ENCODE data around the gene PDZD8. TPM values are rescaled to one million over a fixed set of nuclear protein-coding genes. Genes with fewer than 3 reads are reported as not detected.

PDZD8 gene
- total RNA-seq, 1 experiment from 2014 or later = 13.6 TPM

- H3K27me3 ChIP-seq (ENCODE audit: low read length) = no peaks in the 10 kb centered on the region
- intact Hi-C loops (cut with micrococcal nuclease) = no loop called here
- no peak overlapping the region for H3K27ac ChIP-seq (ENCODE audit: low read length)
- no peak overlapping the region for H3K9ac ChIP-seq (ENCODE audit: low read length)
- H3K9me3 ChIP-seq (ENCODE audit: low read length) = no peaks in the 10 kb centered on the region
- TF ChIP-seq EZH2phosphoT487 (IDR thresholded peaks at IDR 0.05; ENCODE audit: borderline replicate concordance, low read length) (no peak), EZH2 (IDR thresholded peaks at IDR 0.05; ENCODE audit: low read length, unreplicated experiment) (no peak)
- TF ChIP-seq, protein P1, sequence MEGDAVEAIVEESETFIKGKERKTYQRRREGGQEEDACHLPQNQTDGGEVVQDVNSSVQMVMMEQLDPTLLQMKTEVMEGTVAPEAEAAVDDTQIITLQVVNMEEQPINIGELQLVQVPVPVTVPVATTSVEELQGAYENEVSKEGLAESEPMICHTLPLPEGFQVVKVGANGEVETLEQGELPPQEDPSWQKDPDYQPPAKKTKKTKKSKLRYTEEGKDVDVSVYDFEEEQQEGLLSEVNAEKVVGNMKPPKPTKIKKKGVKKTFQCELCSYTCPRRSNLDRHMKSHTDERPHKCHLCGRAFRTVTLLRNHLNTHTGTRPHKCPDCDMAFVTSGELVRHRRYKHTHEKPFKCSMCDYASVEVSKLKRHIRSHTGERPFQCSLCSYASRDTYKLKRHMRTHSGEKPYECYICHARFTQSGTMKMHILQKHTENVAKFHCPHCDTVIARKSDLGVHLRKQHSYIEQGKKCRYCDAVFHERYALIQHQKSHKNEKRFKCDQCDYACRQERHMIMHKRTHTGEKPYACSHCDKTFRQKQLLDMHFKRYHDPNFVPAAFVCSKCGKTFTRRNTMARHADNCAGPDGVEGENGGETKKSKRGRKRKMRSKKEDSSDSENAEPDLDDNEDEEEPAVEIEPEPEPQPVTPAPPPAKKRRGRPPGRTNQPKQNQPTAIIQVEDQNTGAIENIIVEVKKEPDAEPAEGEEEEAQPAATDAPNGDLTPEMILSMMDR (conservative IDR thresholded peaks at IDR 0.05; ENCODE audit: low read depth, low read length) = no peak
- no peaks in the 10 kb centered on the region for H3K36me3 ChIP-seq (ENCODE audit: low read depth, low read length)
- ATAC-seq (no peak), DNase-seq (no peak)
- no peak overlapping the region for H3K4me2 ChIP-seq (ENCODE audit: low read length)
- POLR2A ChIA-PET (ENCODE audit: unreplicated experiment) = no interaction called here
- no peaks in the 10 kb centered on the region for H3K9me2 ChIP-seq (replicated peaks; ENCODE audit: low read length)
- H3K4me1 ChIP-seq (ENCODE audit: insufficient read depth, low read length) = peaks cover 38% of the 10 kb centered on the region
- H3F3A ChIP-seq (ENCODE audit: low read length, unreplicated experiment) = no peaks in the 10 kb centered on the region
- H3K79me2 ChIP-seq (ENCODE audit: low read length) = no peaks in the 10 kb centered on the region
- CTCF ChIA-PET = no interaction called here
- no peak overlapping the region for H2AFZ ChIP-seq (ENCODE audit: low read length)
- H4K20me1 ChIP-seq (ENCODE audit: low read length) = no peaks in the 10 kb centered on the region
- H3K4me3 ChIP-seq (ENCODE audit: low read length) = no peak overlapping the region
- BruUV-seq (replicated peaks) = no TSS peak
Measured at GRCh38 chr10:117419159-117419558, 43.9 kb upstream of the PDZD8 start.

GRCh38 chr10:117418121-117418520, 42.9 kb upstream of the PDZD8 start:
- ATAC-seq (peak; percentile 41; the same call in 1 of the 2 replicates), DNase-seq (peak; percentile 82)
- TF ChIP-seq EZH2phosphoT487 (IDR thresholded peaks at IDR 0.05; ENCODE audit: borderline replicate concordance, low read length) = no peak
- TF ChIP-seq, protein P1 (conservative IDR thresholded peaks at IDR 0.05; ENCODE audit: low read depth, low read length) = no peak
- TF ChIP-seq EZH2 (IDR thresholded peaks at IDR 0.05; ENCODE audit: low read length, unreplicated experiment) = no peak
- H3K79me2 ChIP-seq (ENCODE audit: low read length) = no peaks in the 10 kb centered on the region
- no peaks in the 10 kb centered on the region for H4K20me1 ChIP-seq (ENCODE audit: low read length)
- H3K9ac ChIP-seq (ENCODE audit: low read length) = no peak overlapping the region
- no peaks in the 10 kb centered on the region for H3K9me3 ChIP-seq (ENCODE audit: low read length)
- no peak overlapping the region for H2AFZ ChIP-seq (ENCODE audit: low read length)
- no TSS peak for BruUV-seq (replicated peaks)
- H3K4me1 ChIP-seq (ENCODE audit: insufficient read depth, low read length) = peaks cover 47% of the 10 kb centered on the region
- ChIA-PET CTCF (no interaction called here), POLR2A (ENCODE audit: unreplicated experiment) (no interaction called here)
- no peak overlapping the region for H3K4me3 ChIP-seq (ENCODE audit: low read length)
- peak overlapping the region; percentile 18; the same call in 1 of the 2 replicates for H3K4me2 ChIP-seq (ENCODE audit: low read length)
- intact Hi-C loops (cut with micrococcal nuclease) = no loop called here
- peak overlapping the region; percentile 40 for H3K27ac ChIP-seq (ENCODE audit: low read length)
- H3K27me3 ChIP-seq (ENCODE audit: low read length) = no peaks in the 10 kb centered on the region
- H3F3A ChIP-seq (ENCODE audit: low read length, unreplicated experiment) = no peaks in the 10 kb centered on the region
- no peaks in the 10 kb centered on the region for H3K9me2 ChIP-seq (replicated peaks; ENCODE audit: low read length)
- no peaks in the 10 kb centered on the region for H3K36me3 ChIP-seq (ENCODE audit: low read depth, low read length)

GRCh38 chr10:117417196-117417595, 42.0 kb upstream of the PDZD8 start:
- H2AFZ ChIP-seq (ENCODE audit: low read length) = no peak overlapping the region
- H3K4me2 ChIP-seq (ENCODE audit: low read length) = no peak overlapping the region
- H3K9me3 ChIP-seq (ENCODE audit: low read length) = no peaks in the 10 kb centered on the region
- no peak overlapping the region for H3K4me3 ChIP-seq (ENCODE audit: low read length)
- no peak overlapping the region for H3K27ac ChIP-seq (ENCODE audit: low read length)
- POLR2A ChIA-PET (ENCODE audit: unreplicated experiment) = no interaction called here
- TF ChIP-seq EZH2phosphoT487 (IDR thresholded peaks at IDR 0.05; ENCODE audit: borderline replicate concordance, low read length) (no peak), EZH2 (IDR thresholded peaks at IDR 0.05; ENCODE audit: low read length, unreplicated experiment) (no peak)
- TF ChIP-seq, protein P1 (conservative IDR thresholded peaks at IDR 0.05; ENCODE audit: low read depth, low read length) = no peak
- no peaks in the 10 kb centered on the region for H3K9me2 ChIP-seq (replicated peaks; ENCODE audit: low read length)
- no peaks in the 10 kb centered on the region for H3F3A ChIP-seq (ENCODE audit: low read length, unreplicated experiment)
- ATAC-seq (no peak), DNase-seq (no peak)
- peaks cover 49% of the 10 kb centered on the region for H3K4me1 ChIP-seq (ENCODE audit: insufficient read depth, low read length)
- H3K79me2 ChIP-seq (ENCODE audit: low read length) = no peaks in the 10 kb centered on the region
- H3K36me3 ChIP-seq (ENCODE audit: low read depth, low read length) = no peaks in the 10 kb centered on the region
- no peaks in the 10 kb centered on the region for H3K27me3 ChIP-seq (ENCODE audit: low read length)
- no peaks in the 10 kb centered on the region for H4K20me1 ChIP-seq (ENCODE audit: low read length)
- CTCF ChIA-PET = no interaction called here
- H3K9ac ChIP-seq (ENCODE audit: low read length) = no peak overlapping the region
- intact Hi-C loops (cut with micrococcal nuclease) = no loop called here
- BruUV-seq (replicated peaks) = no TSS peak
